IMR-90 (cell line): ENCODE results near the gene TGFBRAP1. TPM values are rescaled to one million over a fixed set of nuclear protein-coding genes. Genes with fewer than 3 reads are reported as not detected.

Experiments used
- ATAC-seq: fragments of 200-7000 bp; cut with Tn5 transposase; 2 replicates; pipeline ENCODE4 v1.9.1; 2020; ENCODE audit warnings: low read depth, mild to moderate bottlenecking, moderate library complexity
- BruUV-seq: library from RNA; stranded (reverse); fragments of 400-500 nt; replicated peaks from 2 replicates; lab custom pipeline; 2021; lab: Mats Ljungman, UMichigan
- CTCF ChIA-PET: fragments of 300-600 bp; formaldehyde crosslinking; extraction: SDS; loops from one replicate; lab custom pipeline; 2021; ENCODE audit warnings: antibody characterized with exemption; lab: Yijun Ruan, JAX
- POLR2A ChIA-PET: fragments of 300-600 bp; sonication (Branson Sonifier 250); formaldehyde crosslinking; loops from one replicate; lab custom pipeline; 2022; ENCODE audit warnings: antibody characterized with exemption; ENCODE audit not compliant: unreplicated experiment; lab: Charles Lee
- DNase-seq: peaks from one replicate; pipeline ENCODE4 v3.0.0; 2013
- H2AFZ ChIP-seq: replicated peaks from 2 replicates; pipeline ENCODE3; 2013; ENCODE audit warnings: low read length, mild to moderate bottlenecking; ENCODE audit not compliant: poor library complexity
- H2AK5ac ChIP-seq: 2 replicates; pipeline ENCODE4 v1.6.1; 2013; ENCODE audit warnings: low read depth, low read length, inconsistent platforms
- H2AK9ac ChIP-seq: replicated peaks from 2 replicates; pipeline ENCODE3; 2013; ENCODE audit warnings: mild to moderate bottlenecking, low read depth, low read length, moderate library complexity; ENCODE audit not compliant: poor library complexity
- H2BK120ac ChIP-seq: 2 replicates; pipeline ENCODE4 v1.6.1; 2013; ENCODE audit warnings: low read depth, low read length, inconsistent platforms
- H2BK15ac ChIP-seq: 3 replicates; pipeline ENCODE4 v1.6.1; 2013; ENCODE audit warnings: low read depth, low read length, inconsistent platforms
- H2BK20ac ChIP-seq: 2 replicates; pipeline ENCODE4 v1.6.1; 2013; ENCODE audit warnings: low read depth, mild to moderate bottlenecking, inconsistent platforms, low read length, moderate library complexity
- H2BK5ac ChIP-seq: 2 replicates; pipeline ENCODE4 v1.6.1; 2013; ENCODE audit warnings: mild to moderate bottlenecking, low read depth, low read length, inconsistent platforms; ENCODE audit not compliant: poor library complexity, severe bottlenecking
- H3K14ac ChIP-seq: replicated peaks from 2 replicates; pipeline ENCODE4 v1.6.1; 2013; ENCODE audit warnings: low read depth, low read length, inconsistent platforms
- H3K18ac ChIP-seq: 2 replicates; pipeline ENCODE4 v1.6.1; 2013; ENCODE audit warnings: low read depth, low read length, control low read depth
- H3K23ac ChIP-seq: 2 replicates; pipeline ENCODE4 v1.6.1; 2013; ENCODE audit warnings: low read depth, low read length, inconsistent platforms
- H3K27ac ChIP-seq: 2 replicates; pipeline ENCODE4 v1.5.1; 2013; ENCODE audit warnings: mild to moderate bottlenecking, control low read depth, low read length; ENCODE audit not compliant: insufficient read depth
- H3K27me3 ChIP-seq: 2 replicates; pipeline ENCODE4 v1.6.1; 2013; ENCODE audit warnings: low read length; ENCODE audit not compliant: control insufficient read depth, insufficient read depth
- H3K36me3 ChIP-seq: 2 replicates; pipeline ENCODE4 v1.6.1; 2013; ENCODE audit warnings: low read length, mixed read lengths; ENCODE audit not compliant: control insufficient read depth, insufficient read depth
- H3K4ac ChIP-seq: 2 replicates; pipeline ENCODE4 v1.6.1; 2013; ENCODE audit warnings: low read depth, low read length, inconsistent platforms
- H3K4me1 ChIP-seq: 2 replicates; pipeline ENCODE4 v1.6.1; 2013; ENCODE audit warnings: low read length, mixed read lengths; ENCODE audit not compliant: control insufficient read depth, insufficient read depth
- H3K4me2 ChIP-seq: 2 replicates; pipeline ENCODE4 v1.6.1; 2013; ENCODE audit warnings: low read depth, mild to moderate bottlenecking, control low read depth, low read length, moderate library complexity
- H3K4me3 ChIP-seq: 2 replicates; pipeline ENCODE4 v1.5.1; 2013; ENCODE audit warnings: low read depth, mild to moderate bottlenecking, control low read depth, low read length, moderate library complexity; ENCODE audit not compliant: insufficient read depth
- H3K56ac ChIP-seq: 2 replicates; pipeline ENCODE4 v1.6.1; 2013; ENCODE audit warnings: low read length, inconsistent platforms; ENCODE audit not compliant: insufficient read depth; ENCODE audit errors: extremely low read depth
- H3K79me1 ChIP-seq, 2 experiments: 2 replicates each; pipeline ENCODE4 v1.6.1; 2013; ENCODE audit warnings: low read length in 2 of 2, inconsistent platforms in 1 of 2, low read depth in 1 of 2
- H3K9ac ChIP-seq: 2 replicates; pipeline ENCODE4 v1.6.1; 2013; ENCODE audit warnings: low read depth, low read length, control low read depth
- H3K9me1 ChIP-seq: 2 replicates; pipeline ENCODE4 v1.6.1; 2013; ENCODE audit warnings: low read length, inconsistent platforms; ENCODE audit not compliant: insufficient read depth
- H3K9me3 ChIP-seq: 2 replicates; pipeline ENCODE4 v1.6.1; 2013; ENCODE audit warnings: low read length; ENCODE audit not compliant: control insufficient read depth, insufficient read depth
- H4K20me1 ChIP-seq: 2 replicates; pipeline ENCODE4 v1.6.1; 2013; ENCODE audit warnings: low read length, inconsistent platforms; ENCODE audit not compliant: insufficient read depth
- H4K5ac ChIP-seq: 2 replicates; pipeline ENCODE4 v1.6.1; 2013; ENCODE audit warnings: mild to moderate bottlenecking, low read depth, low read length, control low read depth
- H4K8ac ChIP-seq, 2 experiments: 2 replicates each; pipeline ENCODE4 v1.6.1; 2013; ENCODE audit warnings: low read depth in 2 of 2, low read length in 2 of 2, control low read depth in 1 of 2, inconsistent platforms in 1 of 2
- H4K91ac ChIP-seq: 2 replicates; pipeline ENCODE4 v1.6.1; 2013; ENCODE audit warnings: low read depth, low read length, inconsistent platforms; ENCODE audit not compliant: insufficient read depth
- BHLHE40 ChIP-seq: fragments of 150-350 bp; IDR thresholded peaks from 2 replicates; pipeline ENCODE4 v1.6.1; 2016; ENCODE audit warnings: mild to moderate bottlenecking, low read depth, low read length
- CEBPB ChIP-seq: IDR thresholded peaks from 2 replicates; pipeline ENCODE4 v1.6.1; 2012; ENCODE audit warnings: low read depth, low read length, improper control_type of control experiment
- CTCF ChIP-seq: conservative IDR thresholded peaks from 2 replicates; pipeline ENCODE4 v1.5.1; 2012; ENCODE audit warnings: mild to moderate bottlenecking, low read depth, low read length, improper control_type of control experiment
- ELK1 ChIP-seq: fragments of 150-350 bp; IDR thresholded peaks from 2 replicates; pipeline ENCODE4 v1.6.1; 2016; ENCODE audit warnings: low read depth, mild to moderate bottlenecking, low read length, moderate library complexity, borderline replicate concordance
- FOS ChIP-seq: fragments of 150-350 bp; IDR thresholded peaks from 2 replicates; pipeline ENCODE4 v1.6.1; 2016; ENCODE audit warnings: low read depth, low read length
- MAFK ChIP-seq: IDR thresholded peaks from 2 replicates; pipeline ENCODE4 v1.6.1; 2012; ENCODE audit warnings: low read depth, low read length, improper control_type of control experiment
- MAZ ChIP-seq: IDR thresholded peaks from 2 replicates; pipeline ENCODE4 v1.6.1; 2012; ENCODE audit warnings: low read depth, mild to moderate bottlenecking, low read length, improper control_type of control experiment, moderate library complexity, borderline replicate concordance
- MXI1 ChIP-seq: IDR thresholded peaks from 2 replicates; pipeline ENCODE4 v1.6.1; 2012; ENCODE audit warnings: low read depth, mild to moderate bottlenecking, low read length, moderate library complexity, borderline replicate concordance
- POLR2A ChIP-seq: IDR thresholded peaks from 2 replicates; pipeline ENCODE4 v1.6.1; 2012; ENCODE audit warnings: mild to moderate bottlenecking, low read depth, low read length
- RCOR1 ChIP-seq: IDR thresholded peaks from 2 replicates; pipeline ENCODE4 v1.6.1; 2012; ENCODE audit warnings: mild to moderate bottlenecking, low read length, improper control_type of control experiment; ENCODE audit not compliant: insufficient replicate concordance
- RFX5 ChIP-seq: IDR thresholded peaks from 2 replicates; pipeline ENCODE4 v1.8.0; 2012; ENCODE audit warnings: low read depth, mild to moderate bottlenecking, low read length, moderate library complexity
- WGBS, 2 experiments: methylation state at CpG; one replicate each; pipeline versions ENCODE4 v1.1.5 to v1.1.7; 2013; ENCODE audit warnings: missing lambda C conversion rate in 2 of 2; ENCODE audit not compliant: insufficient read length in 1 of 2; ENCODE audit errors: extremely low coverage in 2 of 2; 5-methylcytosine and 5-hydroxymethylcytosine counted together
- dilution Hi-C: fragments of 300-500 bp; cut with HindIII; formaldehyde crosslinking; loops from one replicate; pipeline ENCODE4 v1.14.3; 2018; ENCODE audit warnings: low sequenced_read_pairs; ENCODE audit not compliant: unreplicated experiment
- in situ Hi-C: fragments of 300-500 bp; cut with MboI; formaldehyde crosslinking; loops from 3 replicates; pipeline ENCODE4 v1.14.3; 2019; ENCODE audit warnings: low sequenced_read_pairs, inconsistent platforms, mixed read lengths
- intact Hi-C: fragments of 100-400 bp; cut with micrococcal nuclease; formaldehyde crosslinking; loops from 2 replicates; pipeline ENCODE4 v1.10.0; 2022
- polyA plus RNA-seq, 3 experiments: library from polyadenylated mRNA; depleted of rRNA; stranded (reverse); fragments of >200 nt; gene quantifications; 2 replicates each; pipeline ENCODE4 v1.2.3, GENCODE V29; 2012; ENCODE audit warnings: low replicate concordance in 1 of 3
- total RNA-seq: library from RNA; depleted of rRNA; stranded (reverse); fragments of >200 nt; gene quantifications from 2 replicates; pipeline ENCODE4 v1.2.3, GENCODE V29; 2012

TGFBRAP1 gene
- total and polyA plus RNA-seq, 2 of the 4 experiments (the other 2 are of a cell fraction) = 7.2 to 10.4 TPM

GRCh38 chr2:105269426-105269825 is 60.1 kb downstream of the TGFBRAP1 start:
- no peak overlapping the region for H3K18ac ChIP-seq
- dilution Hi-C loops (no loop called here), intact Hi-C loops (no loop called here), in situ Hi-C loops (no loop called here)
- no peak overlapping the region for H2AK9ac ChIP-seq
- ATAC-seq (no peak), DNase-seq (no peak)
- H2BK5ac ChIP-seq = no peak overlapping the region
- H4K91ac ChIP-seq = no peak overlapping the region
- H3K56ac ChIP-seq = no peak overlapping the region
- H3K27me3 ChIP-seq = no peaks in the 10 kb centered on the region
- H4K5ac ChIP-seq = no peak overlapping the region
- no peaks in the 10 kb centered on the region for H3K9me3 ChIP-seq
- ChIA-PET POLR2A (no interaction called here), CTCF (no interaction called here)
- H3K4me3 ChIP-seq = no peak overlapping the region
- 94% methylated on average over 13 of the region's 21 CpGs; no CpG with 5 or more reads in 1 of the 2 experiments for WGBS, 2 experiments
- H2AK5ac ChIP-seq = no peak overlapping the region
- no peak overlapping the region for H3K4me2 ChIP-seq
- no peak overlapping the region for H2BK120ac ChIP-seq
- H3K4ac ChIP-seq = no peak overlapping the region
- no peak overlapping the region for H3K9ac ChIP-seq
- TF ChIP-seq MAFK (no peak), ELK1 (no peak), CEBPB (no peak), FOS (no peak), MXI1 (no peak), RCOR1 (no peak), MAZ (no peak), POLR2A (no peak), RFX5 (no peak), BHLHE40 (no peak), CTCF (no peak)
- H3K4me1 ChIP-seq = no peaks in the 10 kb centered on the region
- no peak overlapping the region for H4K8ac ChIP-seq
- no peaks in the 10 kb centered on the region for H3K79me1 ChIP-seq
- no peak overlapping the region for H2AFZ ChIP-seq
- H3K9me1 ChIP-seq = no peaks in the 10 kb centered on the region; the same call in 1 of the 2 replicates
- no peak overlapping the region for H3K23ac ChIP-seq
- peaks cover 49% of the 10 kb centered on the region for H3K36me3 ChIP-seq
- H4K20me1 ChIP-seq = no peaks in the 10 kb centered on the region
- H2BK20ac ChIP-seq = no peak overlapping the region
- no TSS peak for BruUV-seq
- H3K14ac ChIP-seq = no peak overlapping the region
- no peak overlapping the region for H2BK15ac ChIP-seq
- no peak overlapping the region for H3K27ac ChIP-seq
